Measurements from ENCODE around the gene MLH3.

- TF ChIP-seq EGR1 (IDR thresholded peaks at IDR 0.05) (no peak), FOXM1 (IDR thresholded peaks at IDR 0.05; ENCODE audit: borderline replicate concordance, low read depth) (no peak), RAD21 (IDR thresholded peaks at IDR 0.05; ENCODE audit: low read depth) (no peak), YY1 (IDR thresholded peaks at IDR 0.05; ENCODE audit: low read depth) (no peak), TEAD4 (IDR thresholded peaks at IDR 0.05) (no peak), NFIC (IDR thresholded peaks at IDR 0.05) (no peak), TAF1 (IDR thresholded peaks at IDR 0.05; ENCODE audit: low read depth) (no peak), ZBTB7A (IDR thresholded peaks at IDR 0.05; ENCODE audit: low read depth) (no peak), EP300 (IDR thresholded peaks at IDR 0.05; ENCODE audit: borderline replicate concordance) (no peak), CEBPB (IDR thresholded peaks at IDR 0.05) (no peak), MAX (IDR thresholded peaks at IDR 0.05) (no peak), REST (IDR thresholded peaks at IDR 0.05; ENCODE audit: low read depth) (no peak)
These were observed 77.3 kb downstream of the MLH3 start for GRCh38 chr14:74973905-74974363.

Measured in Ishikawa (cell line).